HS-5 (cell line): ENCODE measurements around the gene RPS6KA2.

Source experiments
- DNase-seq: peaks from one replicate; pipeline ENCODE4 v3.0.0-alpha.2; 2012; ENCODE audit warnings: low read depth

RPS6KA2 gene

DNA sequence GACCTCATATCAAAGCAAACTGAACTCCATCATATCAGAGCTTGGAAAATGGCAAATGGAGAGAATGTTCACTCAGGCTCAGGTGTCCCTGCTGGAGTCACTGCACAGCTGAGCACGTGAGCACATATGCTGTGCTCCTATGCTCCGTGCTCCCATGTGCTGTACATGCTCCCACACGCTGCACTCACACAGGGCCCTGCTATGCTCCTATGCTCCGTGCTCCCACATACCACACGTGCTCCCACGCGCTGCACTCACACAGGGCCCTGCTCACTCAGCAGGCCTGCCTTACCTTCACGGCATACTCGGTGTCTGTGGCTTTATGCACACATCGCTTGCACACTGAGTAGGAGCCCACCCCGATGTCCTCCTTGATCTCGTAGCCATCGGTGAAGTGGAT, 178.6 kb downstream of the RPS6KA2 start:
- DNase-seq: no peak

DNA sequence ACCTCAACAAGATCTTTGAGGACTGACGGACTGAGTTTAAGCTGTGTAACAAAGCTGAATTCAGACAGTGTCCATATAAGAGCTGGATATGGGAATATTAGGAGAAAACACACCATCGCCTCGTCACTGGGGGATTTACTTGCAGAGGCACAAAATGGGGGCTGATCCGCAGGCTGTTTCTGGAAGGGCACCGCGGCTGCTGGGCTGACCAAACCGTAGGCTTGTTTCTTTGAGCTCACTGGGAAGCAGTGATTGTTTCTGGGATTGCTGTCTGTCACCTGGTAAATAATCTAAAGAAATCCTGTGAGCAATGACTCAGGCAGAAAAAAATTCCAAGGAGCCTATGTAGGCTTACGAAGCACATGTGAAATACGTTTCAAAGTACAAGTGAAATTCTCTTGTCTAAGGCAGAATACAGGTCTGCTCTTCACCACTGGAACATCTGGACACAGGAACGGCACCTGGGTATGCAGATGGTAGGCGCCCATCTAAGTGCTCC, 180.4 kb downstream of the RPS6KA2 start:
- no peak for DNase-seq

DNA sequence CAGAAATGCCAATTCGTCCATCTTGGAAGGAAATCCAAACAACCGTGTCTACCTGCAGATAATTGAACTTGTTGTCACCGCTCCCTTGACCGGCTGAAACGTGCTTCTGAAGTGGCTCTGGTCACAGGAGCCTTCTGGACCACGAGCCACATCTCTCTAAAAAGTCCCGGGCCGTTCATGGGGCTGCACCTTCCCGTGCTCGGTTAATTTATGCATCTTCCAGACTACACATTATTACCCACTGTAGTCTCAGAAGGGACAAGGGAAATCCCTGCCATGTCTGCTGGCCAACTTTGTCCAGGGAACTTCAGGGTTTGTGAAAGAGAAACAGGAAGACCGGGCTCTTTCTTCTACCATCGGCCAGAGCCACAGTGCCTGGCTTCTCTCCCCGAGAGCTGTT, 180.9 kb downstream of the RPS6KA2 start:
- DNase-seq: no peak

- no peak for DNase-seq
These were observed 182.6 kb downstream of the RPS6KA2 start for GRCh38 chr6:166444446-166444845.

DNA sequence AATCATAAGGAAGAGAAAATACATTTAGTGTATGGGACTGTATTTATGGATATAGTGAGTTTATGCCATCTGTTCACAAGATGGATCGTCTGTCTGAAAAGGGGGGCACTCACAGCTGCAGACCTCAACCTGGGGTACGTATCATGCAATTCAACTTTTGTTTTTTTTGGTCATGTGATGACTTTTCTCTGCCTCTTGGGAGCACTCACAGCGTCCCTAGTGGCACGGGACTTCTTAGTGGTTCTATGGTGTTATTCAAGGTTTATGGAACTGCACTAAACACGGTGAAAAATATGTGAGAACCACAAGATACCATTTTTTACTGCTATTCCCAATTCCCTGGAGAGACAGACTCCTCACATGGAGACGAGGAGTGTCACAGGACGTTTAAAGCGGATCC, 183.9 kb downstream of the RPS6KA2 start:
- no peak for DNase-seq

DNA sequence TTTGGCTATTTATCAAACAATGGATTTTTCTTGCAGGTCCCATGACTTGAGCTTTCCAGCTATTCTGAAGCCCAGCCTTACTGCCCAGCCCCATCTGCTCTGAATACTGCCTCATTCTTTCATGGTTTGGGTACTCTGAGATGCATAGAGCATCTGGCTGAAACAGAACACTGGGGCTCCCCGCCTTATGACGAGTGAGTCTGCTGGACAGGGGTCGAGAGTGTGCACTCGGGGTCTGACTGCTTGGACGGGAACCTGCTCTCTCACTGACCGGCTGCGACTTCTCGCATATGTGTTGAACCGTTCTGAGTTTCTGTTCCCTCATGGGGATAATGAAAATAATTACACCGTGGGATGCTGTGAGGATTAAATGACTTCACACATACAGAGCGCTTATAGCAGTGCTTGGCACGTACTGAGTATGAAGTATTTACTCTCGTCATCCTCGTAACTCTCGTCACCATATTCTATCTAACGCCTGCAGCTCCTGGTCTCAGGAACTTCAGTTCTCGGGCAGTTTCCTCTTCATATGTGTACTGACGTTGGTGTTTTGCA, 184.8 kb downstream of the RPS6KA2 start:
- no peak for DNase-seq

GRCh38 chr6:166441325-166442078, 185.5 kb downstream of the RPS6KA2 start:
- DNase-seq: no peak

GRCh38 chr6:166440729-166441128, 186.3 kb downstream of the RPS6KA2 start:
- DNase-seq: no peak

GRCh38 chr6:166440106-166440505, 186.9 kb downstream of the RPS6KA2 start:
- DNase-seq: no peak

DNA sequence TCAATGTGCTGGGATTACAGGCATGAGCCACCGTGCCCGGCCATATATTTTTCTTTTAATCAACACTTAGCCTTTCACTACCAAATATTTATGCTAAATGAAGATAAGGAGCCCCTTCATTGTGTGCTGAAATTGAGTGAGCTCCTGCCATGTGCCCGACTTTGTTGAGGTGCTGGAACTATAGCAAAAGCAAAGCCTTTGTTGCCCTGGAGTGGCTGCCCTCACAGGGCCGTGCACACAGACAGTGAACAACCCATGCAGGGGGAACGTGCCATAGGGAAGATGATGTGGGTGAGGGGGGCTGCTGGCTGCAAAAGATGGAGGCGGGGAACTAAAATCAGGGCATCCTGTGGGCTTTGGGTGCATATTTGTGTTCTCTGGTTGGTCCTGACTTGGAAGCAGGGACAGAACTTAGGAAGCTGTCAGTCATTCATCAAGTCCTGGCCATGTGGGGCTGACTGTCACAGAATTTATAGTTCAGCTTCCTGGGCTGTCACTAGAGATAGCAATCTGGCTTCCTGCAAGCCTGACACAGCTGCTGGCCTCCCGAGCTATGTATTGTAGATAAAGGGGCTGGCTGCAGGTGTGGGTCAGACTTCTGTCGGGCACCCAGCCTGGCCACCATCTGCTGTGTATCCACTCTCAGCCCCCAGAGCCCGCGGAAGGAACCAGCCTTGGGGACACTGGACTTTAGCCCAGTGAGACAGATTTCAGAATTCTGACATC, 187.5 kb downstream of the RPS6KA2 start:
- no peak for DNase-seq

GRCh38 chr6:166438211-166438861, 188.7 kb downstream of the RPS6KA2 start:
- no peak for DNase-seq

GRCh38 chr6:166437661-166438060, 189.4 kb downstream of the RPS6KA2 start:
- no peak for DNase-seq

DNA sequence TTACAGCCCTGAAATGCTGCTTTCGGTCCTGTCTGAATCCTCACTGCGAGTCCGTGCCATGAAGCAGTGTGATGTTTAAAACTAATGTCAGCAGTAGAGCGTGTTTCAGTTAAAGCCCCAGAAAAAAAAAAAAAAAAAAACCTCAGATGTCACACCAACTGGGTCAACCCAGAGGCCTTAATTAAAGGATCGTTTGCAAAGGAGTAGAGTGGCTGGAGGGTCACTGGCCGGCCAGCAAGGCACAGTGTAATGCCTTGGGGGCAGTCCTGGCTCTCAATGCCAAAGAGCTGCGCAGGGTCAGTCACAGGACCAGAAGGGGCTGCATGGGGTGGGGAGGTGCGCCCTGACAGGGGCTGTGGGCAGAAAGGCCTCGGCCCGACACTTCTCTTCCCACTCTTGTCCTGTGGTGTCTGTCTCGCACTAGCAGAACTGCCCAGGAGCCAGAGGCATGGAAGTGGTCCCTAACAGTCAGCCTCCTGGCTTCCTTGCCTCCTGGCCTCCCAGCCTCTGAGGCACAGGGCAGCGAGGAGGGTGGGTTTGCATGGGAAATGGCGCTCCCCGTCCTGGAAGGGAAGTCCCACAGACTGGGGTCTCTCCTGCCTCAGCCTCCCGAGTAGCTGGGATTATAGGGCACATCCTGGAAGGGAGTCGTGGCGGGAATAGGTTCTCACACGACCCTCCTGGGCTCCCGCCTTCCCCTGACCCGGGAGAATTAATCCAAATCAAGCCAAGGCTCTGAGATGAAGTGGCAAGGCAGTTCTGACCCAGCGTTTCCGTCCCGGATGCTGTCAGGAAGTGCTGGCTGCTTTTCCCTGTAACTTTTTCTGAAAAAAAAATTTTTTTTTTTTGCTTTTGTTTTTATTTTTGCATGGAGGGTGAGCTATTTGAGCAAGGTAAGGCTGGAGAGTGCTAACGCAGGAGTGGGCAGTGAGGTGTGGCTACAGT, 190.6 kb downstream of the RPS6KA2 start:
- DNase-seq: no peak

GRCh38 chr6:166435574-166435973, 191.5 kb downstream of the RPS6KA2 start:
- no peak for DNase-seq

DNA sequence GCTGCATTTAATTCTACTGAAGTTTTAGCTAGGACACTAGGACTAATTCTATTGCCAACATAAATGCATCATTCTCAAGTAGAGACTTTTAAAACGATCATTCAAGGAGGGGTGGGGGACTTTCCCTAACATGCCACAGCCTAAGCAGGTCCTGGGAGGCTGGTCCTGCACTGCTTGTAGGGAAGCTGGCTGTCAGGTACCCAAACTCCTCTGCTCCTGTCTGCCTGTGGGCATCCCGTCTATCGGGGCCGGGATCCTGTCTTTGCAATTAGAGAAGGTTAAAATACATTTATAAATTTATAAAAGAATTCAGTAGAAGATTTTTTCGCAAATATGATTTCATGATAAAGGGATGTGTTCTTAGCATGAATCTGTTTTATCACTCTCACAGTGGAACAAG, 192.7 kb downstream of the RPS6KA2 start:
- no peak for DNase-seq

- DNase-seq: no peak
These were observed 194.0 kb downstream of the RPS6KA2 start for GRCh38 chr6:166433096-166433495.

- no peak for DNase-seq
These were observed 196.8 kb downstream of the RPS6KA2 start for GRCh38 chr6:166430269-166430668.

- DNase-seq: no peak
These were observed 202.6 kb downstream of the RPS6KA2 start for GRCh38 chr6:166424431-166424830.

DNA sequence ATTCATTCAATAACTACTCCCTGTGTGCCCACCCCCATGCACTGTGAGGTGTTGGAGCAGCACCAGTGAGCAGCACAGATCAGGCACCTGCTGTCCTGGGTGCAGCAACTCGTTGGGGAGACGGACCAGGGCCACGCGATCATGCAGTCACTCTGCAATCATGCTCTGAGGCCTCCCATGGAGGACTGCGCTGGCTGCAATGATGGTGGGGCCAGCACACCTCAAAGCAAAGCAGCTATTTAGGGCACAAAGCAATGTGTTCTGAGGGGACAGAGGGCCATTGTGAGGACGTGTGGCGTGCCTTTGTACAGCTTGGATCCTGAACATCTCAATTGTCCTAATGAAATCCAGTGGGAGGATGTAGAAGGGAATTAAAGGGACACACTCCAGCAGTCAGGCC, 203.3 kb downstream of the RPS6KA2 start:
- DNase-seq: no peak

GRCh38 chr6:166423051-166423745, 203.9 kb downstream of the RPS6KA2 start:
- DNase-seq: no peak
